ENCODE data around the gene ERO1B. TPM values are rescaled to one million over a fixed set of nuclear protein-coding genes. Genes with fewer than 3 reads are reported as not detected.

The ERO1B gene
- total RNA-seq, 1 donor = 2.9 TPM

DNA sequence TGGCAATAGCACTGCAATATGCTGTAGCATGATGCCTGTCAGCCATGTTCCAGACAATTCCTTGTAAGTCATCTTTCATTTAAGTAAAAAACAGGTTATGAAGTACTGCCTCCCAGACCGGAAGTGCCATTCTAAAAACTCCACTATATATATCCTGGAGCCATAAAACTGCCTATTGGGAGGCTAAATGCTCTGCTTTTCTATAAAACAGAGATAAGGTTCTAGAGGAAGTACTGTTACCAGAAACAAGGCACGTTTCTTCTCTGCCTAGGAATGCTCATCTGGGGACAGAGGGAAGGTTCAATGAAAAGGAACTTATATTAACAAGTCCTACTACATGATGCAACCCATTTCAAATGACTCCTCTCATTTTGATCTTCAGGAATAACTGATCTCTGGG lies 72.6 kb downstream of the ERO1B start:
- TF ChIP-seq, protein P1, sequence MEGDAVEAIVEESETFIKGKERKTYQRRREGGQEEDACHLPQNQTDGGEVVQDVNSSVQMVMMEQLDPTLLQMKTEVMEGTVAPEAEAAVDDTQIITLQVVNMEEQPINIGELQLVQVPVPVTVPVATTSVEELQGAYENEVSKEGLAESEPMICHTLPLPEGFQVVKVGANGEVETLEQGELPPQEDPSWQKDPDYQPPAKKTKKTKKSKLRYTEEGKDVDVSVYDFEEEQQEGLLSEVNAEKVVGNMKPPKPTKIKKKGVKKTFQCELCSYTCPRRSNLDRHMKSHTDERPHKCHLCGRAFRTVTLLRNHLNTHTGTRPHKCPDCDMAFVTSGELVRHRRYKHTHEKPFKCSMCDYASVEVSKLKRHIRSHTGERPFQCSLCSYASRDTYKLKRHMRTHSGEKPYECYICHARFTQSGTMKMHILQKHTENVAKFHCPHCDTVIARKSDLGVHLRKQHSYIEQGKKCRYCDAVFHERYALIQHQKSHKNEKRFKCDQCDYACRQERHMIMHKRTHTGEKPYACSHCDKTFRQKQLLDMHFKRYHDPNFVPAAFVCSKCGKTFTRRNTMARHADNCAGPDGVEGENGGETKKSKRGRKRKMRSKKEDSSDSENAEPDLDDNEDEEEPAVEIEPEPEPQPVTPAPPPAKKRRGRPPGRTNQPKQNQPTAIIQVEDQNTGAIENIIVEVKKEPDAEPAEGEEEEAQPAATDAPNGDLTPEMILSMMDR (IDR thresholded peaks at IDR 0.05; ENCODE audit: extremely low read depth, low read depth, low read length) = no peak
- Histone ChIP-seq H3K4me3 (ENCODE audit: insufficient read depth, low read length) (no peak overlapping the region), H3K4me1 (ENCODE audit: insufficient read depth, low read length) (peaks cover 6% of the 10 kb centered on the region), H3K79me2 (ENCODE audit: insufficient read depth, low read length) (no peaks in the 10 kb centered on the region), H3K9me3 (ENCODE audit: low read depth, low read length) (no peaks in the 10 kb centered on the region), H3K4me2 (ENCODE audit: insufficient read depth, low read length) (no peak overlapping the region), H4K20me1 (ENCODE audit: insufficient read depth, low read length) (no peaks in the 10 kb centered on the region), H3K36me3 (ENCODE audit: insufficient read depth, low read length) (no peaks in the 10 kb centered on the region), H3K27me3 (ENCODE audit: insufficient read depth, low read length) (no peaks in the 10 kb centered on the region), H3K27ac (ENCODE audit: low read depth, low read length) (no peak overlapping the region), H2AFZ (ENCODE audit: low read length) (no peak overlapping the region)
- DNase-seq (ENCODE audit: insufficient read length, low spot score, missing footprints) = no peak

DNA sequence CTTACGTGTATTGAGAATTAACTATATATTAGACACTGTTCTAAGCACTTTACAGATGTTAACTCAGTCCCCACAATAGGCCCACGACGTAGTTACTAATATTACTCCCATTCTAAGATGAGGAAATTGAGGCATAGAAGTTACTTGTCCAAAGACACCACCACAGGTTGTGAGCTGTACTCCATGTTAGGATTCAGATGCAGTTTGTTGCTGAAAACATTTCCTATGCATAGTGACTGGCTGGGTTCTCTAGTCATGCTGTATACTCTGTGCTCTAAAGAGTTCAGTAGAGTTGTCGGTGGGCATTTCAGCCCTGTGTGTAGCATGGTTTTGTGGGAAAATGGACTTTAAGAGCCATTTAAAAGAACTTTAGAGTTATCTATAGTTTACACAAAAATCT lies 74.2 kb downstream of the ERO1B start:
- DNase-seq (ENCODE audit: insufficient read length, low spot score, missing footprints) = no peak
- TF ChIP-seq, protein P1 (IDR thresholded peaks at IDR 0.05; ENCODE audit: extremely low read depth, low read depth, low read length) = no peak
- H2AFZ ChIP-seq (ENCODE audit: low read length) = no peak overlapping the region
- no peak overlapping the region for H3K4me2 ChIP-seq (ENCODE audit: insufficient read depth, low read length)
- no peaks in the 10 kb centered on the region for H3K9me3 ChIP-seq (ENCODE audit: low read depth, low read length)
- H3K36me3 ChIP-seq (ENCODE audit: insufficient read depth, low read length) = no peaks in the 10 kb centered on the region
- peaks cover 13% of the 10 kb centered on the region for H3K4me1 ChIP-seq (ENCODE audit: insufficient read depth, low read length)
- no peaks in the 10 kb centered on the region for H4K20me1 ChIP-seq (ENCODE audit: insufficient read depth, low read length)
- no peak overlapping the region for H3K27ac ChIP-seq (ENCODE audit: low read depth, low read length)
- H3K4me3 ChIP-seq (ENCODE audit: insufficient read depth, low read length) = no peak overlapping the region
- H3K27me3 ChIP-seq (ENCODE audit: insufficient read depth, low read length) = no peaks in the 10 kb centered on the region
- H3K79me2 ChIP-seq (ENCODE audit: insufficient read depth, low read length) = no peaks in the 10 kb centered on the region

DNA sequence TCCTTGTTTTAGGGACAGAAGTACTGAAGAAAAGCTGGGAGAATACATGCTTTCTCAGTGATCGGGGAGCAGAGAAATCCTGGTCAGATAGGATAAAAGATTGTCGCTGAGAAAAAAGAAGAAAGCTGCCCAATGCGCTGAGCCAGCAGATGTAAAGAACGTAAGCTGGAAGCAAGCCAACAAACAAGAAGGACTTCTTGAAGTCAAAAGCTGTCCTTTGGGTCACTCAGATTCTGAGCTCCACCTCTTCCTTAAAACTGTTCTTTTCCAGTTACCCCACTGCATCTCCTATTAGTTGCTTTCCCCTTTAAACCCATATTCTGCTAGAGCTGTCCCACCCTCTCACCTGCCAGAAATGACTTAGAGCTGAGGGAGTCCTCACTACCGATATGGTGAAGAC lies 74.6 kb downstream of the ERO1B start:
- TF ChIP-seq, protein P1 (IDR thresholded peaks at IDR 0.05; ENCODE audit: extremely low read depth, low read depth, low read length) = no peak
- Histone ChIP-seq H3K4me1 (ENCODE audit: insufficient read depth, low read length) (peaks cover 13% of the 10 kb centered on the region), H2AFZ (ENCODE audit: low read length) (no peak overlapping the region), H3K4me3 (ENCODE audit: insufficient read depth, low read length) (no peak overlapping the region), H3K27me3 (ENCODE audit: insufficient read depth, low read length) (no peaks in the 10 kb centered on the region), H3K36me3 (ENCODE audit: insufficient read depth, low read length) (no peaks in the 10 kb centered on the region), H3K4me2 (ENCODE audit: insufficient read depth, low read length) (no peak overlapping the region), H3K79me2 (ENCODE audit: insufficient read depth, low read length) (no peaks in the 10 kb centered on the region), H4K20me1 (ENCODE audit: insufficient read depth, low read length) (no peaks in the 10 kb centered on the region), H3K27ac (ENCODE audit: low read depth, low read length) (no peak overlapping the region), H3K9me3 (ENCODE audit: low read depth, low read length) (no peaks in the 10 kb centered on the region)
- DNase-seq (ENCODE audit: insufficient read length, low spot score, missing footprints) = no peak

DNA sequence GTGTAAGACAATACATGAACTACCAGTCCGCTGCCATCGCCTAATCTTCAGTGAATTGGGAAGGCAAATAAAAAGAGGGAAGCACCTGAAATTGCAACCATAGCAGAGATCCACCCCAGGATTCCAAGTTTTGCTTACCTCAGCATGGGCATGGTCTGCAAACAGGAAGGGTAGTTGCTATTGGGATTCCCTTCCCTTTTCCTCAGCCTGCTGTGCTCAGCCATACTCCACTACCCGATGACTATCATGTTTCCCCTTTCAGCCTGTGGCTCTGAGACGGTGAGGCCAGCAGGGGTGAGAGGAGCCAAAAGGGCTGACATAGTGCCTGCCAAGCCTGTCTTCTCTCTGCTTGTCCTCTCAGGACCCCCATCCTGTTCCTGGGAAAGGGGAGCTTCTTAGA lies 75.2 kb downstream of the ERO1B start:
- Histone ChIP-seq H3K27me3 (ENCODE audit: insufficient read depth, low read length) (no peaks in the 10 kb centered on the region), H3K4me2 (ENCODE audit: insufficient read depth, low read length) (no peak overlapping the region), H3K4me3 (ENCODE audit: insufficient read depth, low read length) (no peak overlapping the region), H3K27ac (ENCODE audit: low read depth, low read length) (no peak overlapping the region), H3K79me2 (ENCODE audit: insufficient read depth, low read length) (no peaks in the 10 kb centered on the region), H2AFZ (ENCODE audit: low read length) (no peak overlapping the region), H4K20me1 (ENCODE audit: insufficient read depth, low read length) (no peaks in the 10 kb centered on the region), H3K36me3 (ENCODE audit: insufficient read depth, low read length) (no peaks in the 10 kb centered on the region), H3K9me3 (ENCODE audit: low read depth, low read length) (no peaks in the 10 kb centered on the region), H3K4me1 (ENCODE audit: insufficient read depth, low read length) (peaks cover 13% of the 10 kb centered on the region)
- TF ChIP-seq, protein P1 (IDR thresholded peaks at IDR 0.05; ENCODE audit: extremely low read depth, low read depth, low read length) = no peak
- no peak for DNase-seq (ENCODE audit: insufficient read length, low spot score, missing footprints)
